HG03139 (cell line): ENCODE data around the gene DGCR8.

Experiments used
- ATAC-seq: cut with Tn5 transposase; IDR thresholded peaks from one replicate; pipeline ENCODE4 v1.9.1; 2021; ENCODE audit not compliant: unreplicated experiment

Gene DGCR8

DNA sequence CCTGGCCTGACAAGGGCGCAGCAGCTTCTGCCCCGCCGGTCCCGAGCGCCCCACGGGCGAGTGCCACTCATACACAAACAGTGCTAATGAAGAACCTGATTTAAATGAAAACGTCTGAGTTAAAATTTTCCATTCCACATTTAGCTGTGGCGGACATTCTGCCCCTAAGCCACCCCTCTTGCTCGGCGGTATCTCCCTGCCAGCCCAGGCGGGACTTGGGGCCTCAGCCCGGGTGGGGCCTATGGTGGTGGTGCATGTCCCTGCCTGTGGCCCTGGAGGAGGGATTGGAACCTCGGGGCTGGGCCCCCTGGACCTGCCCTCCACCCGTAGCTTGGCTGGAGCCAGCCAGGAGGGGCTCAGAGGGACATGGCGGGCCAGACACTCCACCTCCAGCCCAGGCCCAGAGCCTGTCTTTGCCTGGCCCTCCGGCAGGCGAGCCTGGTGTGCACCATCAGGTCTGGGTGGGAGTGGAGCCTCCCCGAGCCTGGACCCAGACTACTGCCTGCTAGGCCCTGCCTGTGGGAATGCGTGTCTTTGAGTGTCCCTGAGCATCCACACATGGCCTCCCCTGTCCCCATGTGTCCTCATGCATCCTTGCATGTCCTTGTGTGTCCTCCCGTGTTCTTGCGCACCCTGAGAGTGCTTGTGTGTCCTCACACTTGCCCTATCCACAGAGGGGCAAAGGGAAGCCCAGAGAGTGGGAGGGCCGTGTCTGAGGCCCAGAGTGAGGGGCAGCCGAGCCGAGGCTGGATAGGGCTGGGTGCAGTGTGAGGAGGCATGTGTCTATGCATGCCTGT, 56.0 kb downstream of the DGCR8 start:
- ATAC-seq, result no peak

DNA sequence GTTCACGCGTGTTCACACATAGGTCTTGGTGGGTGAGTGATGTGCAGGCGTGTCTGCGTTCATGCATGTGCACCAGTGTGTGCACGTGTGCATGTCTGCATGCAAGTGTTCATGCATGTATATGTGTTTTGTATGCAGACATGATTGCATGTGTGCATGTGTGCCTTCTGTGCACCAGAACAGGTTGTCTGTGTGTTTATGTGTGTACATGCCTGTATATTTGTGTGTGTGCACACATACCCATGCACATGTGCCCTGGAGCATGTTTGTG, 56.5 kb downstream of the DGCR8 start:
- ATAC-seq, result no peak

DNA sequence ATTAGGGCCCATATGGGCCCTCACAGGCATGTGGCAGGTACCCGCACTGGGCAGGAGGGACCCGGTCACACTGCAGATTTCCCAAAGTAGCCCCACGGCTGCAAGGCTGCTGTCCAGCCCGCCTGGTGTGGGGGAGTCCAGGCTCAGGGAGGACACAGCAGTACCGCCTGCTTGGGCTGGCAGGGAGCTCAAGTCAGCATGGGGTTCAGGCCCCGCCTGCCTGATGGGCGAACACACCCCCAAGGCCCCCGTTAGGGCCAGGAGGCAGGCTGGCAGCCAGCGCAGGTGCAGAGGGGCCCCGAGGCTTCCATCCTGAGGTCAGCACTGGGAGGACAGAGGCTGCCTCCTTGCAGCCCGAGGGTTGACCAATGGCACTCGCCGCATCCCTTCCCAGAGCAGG, 57.1 kb downstream of the DGCR8 start:
- no peak for ATAC-seq

DNA sequence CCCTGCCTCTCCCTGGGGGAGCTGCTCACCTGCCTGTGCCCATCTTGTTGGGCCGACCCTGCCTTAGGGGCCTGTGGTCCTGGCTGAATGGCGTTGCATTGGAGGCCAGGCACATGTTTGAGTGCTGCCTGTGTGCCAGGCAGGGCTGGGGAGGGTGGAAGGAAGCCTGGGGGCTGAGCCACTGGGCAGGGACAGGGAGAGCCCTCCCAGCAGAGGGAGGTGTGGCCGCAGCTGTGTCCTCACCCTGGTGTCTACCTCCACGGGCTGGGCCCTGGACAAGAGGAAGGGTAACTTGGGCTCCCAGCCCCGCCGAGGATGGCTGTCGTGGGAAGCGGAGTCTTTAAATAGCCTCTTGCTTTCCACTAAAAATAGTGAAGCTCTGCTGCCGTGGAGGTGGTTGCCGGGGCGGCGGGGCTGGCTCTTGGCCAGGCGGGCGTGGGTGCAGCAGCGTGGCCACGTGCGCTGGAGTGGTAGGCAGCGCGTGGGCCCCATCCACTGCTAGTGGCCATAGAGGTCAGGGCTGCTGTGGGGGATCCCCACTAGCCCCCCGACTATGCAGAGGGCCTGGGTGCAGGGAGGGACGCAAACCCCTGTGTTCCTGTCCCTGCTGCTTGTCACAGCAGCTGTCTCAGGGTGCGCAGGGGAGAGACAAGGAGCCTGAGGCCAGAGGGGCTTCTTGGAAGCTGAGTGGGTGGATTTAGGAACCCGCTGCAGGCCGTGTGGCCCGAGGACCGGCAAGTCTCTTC, 57.8 kb downstream of the DGCR8 start:
- no peak for ATAC-seq

DNA sequence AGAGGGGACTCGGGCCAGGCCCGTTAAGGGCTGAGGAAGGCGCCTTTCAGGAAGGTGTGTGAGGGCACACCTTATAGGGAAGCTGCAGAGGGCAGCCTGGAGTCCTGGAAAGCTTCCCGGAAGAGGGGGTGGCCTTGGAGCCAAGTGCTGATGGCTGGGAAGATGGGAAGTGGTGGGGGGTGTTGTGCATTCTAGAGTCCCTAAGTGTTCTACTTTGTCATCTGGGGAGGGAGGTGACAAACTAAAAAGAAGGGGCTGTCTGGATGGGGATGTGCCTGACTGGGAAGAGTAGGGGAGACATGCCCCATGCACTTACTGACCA, 58.3 kb downstream of the DGCR8 start:
- ATAC-seq, result no peak

DNA sequence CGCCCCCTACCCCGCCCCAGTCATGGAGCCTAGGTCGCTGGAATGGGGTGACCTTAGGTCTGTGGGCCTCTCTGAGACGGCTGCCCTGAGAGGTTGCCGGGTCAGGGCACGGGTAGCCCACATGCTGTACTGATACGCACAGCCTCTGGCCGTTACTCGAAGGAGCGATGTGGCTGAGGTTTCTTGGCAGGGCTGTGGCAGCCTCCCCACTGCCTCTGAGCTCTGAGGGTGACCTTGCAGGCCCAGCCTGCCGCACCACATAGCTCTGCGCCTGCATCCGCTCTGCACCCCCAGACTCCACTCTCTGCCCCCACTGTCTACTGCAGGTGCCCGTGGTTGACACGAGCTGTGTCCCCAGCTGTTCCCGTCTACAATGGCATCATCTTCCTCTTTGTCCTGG, 58.8 kb downstream of the DGCR8 start:
- no peak for ATAC-seq

DNA sequence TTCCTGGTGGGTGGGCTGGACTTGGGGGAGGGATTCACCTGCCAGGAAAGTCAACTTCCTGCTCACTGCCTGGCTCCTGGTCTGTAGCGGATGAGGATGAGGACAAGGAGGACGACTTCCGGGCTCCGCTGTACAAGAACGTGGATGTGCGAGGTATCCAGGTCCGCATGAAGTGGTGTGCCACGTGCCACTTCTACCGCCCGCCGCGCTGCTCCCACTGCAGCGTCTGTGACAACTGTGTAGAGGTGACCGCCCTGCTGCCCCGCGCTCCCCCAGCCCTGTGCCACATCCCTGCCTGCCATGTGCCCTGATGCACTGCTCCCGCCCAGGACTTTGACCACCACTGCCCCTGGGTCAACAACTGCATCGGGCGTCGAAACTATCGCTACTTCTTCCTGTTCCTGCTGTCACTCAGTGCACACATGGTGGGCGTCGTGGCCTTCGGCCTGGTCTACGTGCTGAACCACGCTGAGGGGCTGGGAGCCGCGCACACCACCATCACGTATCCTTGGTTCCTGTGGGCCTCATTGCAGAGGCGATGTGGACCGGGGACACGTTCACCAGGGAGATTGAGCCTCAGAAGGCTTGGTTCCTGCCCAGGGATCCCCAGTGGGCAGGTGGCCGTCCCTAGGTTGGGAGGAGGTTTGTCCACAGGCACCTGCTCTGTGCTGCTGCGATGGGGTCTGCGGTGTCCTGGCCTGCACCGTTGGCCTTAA, 59.5 kb downstream of the DGCR8 start:
- ATAC-seq, result no peak

DNA sequence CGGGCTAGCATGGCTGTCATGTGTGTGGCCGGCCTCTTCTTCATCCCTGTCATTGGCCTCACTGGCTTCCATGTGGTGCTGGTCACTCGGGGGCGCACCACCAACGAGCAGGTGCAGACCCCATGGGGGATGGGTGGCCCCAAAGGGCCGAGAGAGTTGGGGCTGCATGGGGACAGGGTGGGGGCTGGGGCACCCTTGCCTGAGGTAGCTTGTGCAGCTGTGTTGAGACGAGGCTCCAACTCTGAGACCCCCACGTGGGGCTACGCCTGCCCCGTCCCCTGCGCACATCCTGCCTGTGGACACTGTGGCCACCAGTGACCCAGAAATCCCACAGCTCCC, 60.0 kb downstream of the DGCR8 start:
- no peak for ATAC-seq

DNA sequence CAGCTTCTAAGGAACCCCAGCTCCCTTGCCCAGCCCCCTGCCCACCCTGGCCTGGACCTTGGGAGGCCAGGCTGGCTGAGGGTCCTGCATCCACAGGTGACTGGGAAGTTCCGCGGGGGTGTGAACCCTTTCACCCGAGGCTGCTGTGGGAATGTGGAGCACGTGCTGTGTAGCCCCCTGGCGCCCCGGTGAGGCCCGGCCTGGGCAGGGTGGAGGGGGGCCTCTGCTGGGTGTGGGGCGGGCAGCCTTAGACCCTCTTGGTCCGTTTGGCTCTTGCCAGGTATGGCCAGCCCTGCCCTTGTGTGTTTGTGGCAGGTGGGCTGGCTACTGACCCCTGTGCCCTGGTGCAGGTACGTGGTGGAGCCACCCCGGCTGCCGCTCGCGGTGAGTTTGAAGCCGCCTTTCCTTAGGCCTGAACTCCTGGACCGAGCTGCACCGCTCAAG, 60.5 kb downstream of the DGCR8 start:
- ATAC-seq, result no peak

DNA sequence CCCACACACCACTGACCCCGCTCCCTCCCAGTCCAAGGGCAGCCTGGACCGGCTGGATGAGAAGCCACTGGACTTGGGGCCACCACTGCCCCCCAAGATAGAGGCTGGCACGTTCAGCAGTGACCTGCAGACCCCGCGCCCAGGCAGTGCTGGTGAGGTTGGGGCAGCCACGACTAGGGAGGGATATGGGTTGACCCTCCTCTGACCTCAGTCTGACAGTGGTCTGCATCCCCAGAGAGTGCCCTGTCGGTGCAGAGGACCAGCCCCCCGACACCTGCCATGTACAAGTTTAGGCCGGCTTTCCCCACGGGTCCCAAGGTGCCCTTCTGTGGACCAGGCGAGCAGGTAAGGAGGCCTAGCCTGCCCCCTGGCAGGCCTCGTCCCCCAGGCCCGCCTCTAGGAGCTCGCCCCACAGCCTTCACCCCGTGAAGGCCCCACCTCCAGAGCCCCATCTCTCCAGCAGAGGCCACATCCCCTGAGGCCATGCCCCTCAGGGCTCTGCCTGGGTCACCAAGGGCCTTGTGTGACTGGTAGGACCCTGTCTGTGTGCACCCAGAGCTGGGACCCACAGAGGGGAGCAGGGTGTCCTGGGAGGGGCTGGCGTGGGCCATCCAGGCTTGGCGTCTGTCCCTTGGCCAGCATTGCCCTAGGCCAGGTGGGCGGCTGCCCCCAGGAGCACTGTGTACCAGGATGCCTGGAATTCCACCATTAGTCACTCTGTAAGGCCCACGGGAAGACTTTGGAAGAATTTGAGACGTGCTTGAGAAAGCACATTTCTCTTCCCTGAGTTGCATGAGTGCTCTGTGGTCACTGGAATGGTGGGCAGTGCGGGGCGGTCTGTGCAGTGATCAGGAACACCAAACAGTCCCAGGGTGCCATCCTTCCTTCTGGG, 61.4 kb downstream of the DGCR8 start:
- no peak for ATAC-seq

DNA sequence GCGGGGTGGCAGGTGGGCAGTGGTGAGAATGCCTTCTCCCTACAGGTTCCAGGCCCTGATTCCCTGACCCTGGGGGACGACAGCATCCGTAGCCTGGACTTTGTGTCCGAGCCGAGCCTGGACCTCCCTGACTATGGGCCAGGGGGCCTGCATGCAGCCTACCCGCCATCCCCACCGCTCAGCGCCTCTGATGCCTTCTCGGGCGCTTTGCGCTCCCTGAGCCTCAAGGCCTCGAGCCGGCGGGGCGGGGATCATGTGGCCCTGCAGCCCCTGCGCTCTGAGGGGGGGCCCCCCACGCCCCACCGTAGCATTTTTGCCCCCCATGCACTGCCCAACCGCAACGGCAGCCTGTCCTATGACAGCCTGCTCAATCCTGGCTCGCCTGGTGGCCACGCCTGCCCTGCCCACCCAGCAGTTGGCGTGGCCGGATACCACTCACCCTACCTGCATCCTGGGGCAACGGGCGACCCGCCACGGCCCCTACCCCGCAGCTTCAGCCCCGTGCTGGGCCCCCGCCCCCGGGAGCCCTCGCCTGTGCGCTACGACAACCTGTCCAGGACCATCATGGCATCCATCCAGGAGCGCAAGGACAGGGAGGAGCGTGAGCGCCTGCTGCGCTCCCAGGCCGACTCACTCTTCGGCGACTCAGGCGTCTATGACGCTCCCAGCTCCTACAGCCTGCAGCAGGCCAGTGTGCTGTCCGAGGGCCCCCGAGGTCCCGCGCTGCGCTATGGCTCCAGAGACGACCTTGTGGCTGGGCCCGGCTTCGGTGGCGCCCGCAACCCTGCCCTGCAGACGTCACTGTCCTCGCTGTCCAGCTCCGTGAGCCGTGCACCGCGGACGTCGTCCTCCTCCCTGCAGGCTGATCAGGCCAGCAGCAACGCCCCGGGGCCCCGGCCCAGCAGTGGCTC, 62.9 kb downstream of the DGCR8 start:
- no peak for ATAC-seq

DNA sequence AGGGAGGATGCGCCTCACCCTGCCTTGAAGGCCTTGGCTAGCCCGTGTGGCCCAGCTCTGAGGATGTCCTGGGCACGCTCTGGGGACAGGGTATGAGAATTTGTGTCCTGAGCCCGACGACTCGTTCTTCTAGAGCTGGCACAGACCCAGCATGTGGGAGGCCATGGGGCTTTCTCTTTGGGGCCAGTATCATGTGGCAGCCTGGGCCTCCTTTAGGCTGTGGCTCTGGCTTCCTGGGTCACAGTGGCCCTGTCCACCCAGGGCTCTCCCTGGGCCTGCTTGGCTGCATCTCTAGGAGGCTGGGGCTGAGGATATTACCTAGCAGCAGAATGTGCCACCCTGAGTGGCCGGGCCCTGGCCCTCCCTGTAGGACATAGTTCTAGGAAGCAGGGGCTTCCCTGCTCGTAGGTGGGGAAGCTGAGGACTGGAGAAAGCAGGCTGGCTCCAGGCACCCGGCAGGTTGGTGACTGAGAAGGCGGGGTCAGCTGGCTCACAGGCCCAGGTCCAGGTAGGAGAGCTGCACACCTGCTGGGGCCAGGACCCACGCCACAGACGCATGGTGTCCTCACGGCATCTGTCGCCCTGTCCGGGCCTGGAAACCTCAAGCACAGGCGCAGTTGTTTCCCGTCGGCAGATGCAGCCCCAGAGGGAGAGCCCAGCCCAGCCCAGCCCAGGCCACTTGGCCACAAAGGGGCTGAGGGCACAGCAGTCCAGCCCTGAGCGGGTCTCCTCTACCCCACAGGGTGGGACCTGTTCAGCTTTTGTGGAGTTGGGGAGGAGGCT, 64.0 kb downstream of the DGCR8 start:
- ATAC-seq, result no peak

DNA sequence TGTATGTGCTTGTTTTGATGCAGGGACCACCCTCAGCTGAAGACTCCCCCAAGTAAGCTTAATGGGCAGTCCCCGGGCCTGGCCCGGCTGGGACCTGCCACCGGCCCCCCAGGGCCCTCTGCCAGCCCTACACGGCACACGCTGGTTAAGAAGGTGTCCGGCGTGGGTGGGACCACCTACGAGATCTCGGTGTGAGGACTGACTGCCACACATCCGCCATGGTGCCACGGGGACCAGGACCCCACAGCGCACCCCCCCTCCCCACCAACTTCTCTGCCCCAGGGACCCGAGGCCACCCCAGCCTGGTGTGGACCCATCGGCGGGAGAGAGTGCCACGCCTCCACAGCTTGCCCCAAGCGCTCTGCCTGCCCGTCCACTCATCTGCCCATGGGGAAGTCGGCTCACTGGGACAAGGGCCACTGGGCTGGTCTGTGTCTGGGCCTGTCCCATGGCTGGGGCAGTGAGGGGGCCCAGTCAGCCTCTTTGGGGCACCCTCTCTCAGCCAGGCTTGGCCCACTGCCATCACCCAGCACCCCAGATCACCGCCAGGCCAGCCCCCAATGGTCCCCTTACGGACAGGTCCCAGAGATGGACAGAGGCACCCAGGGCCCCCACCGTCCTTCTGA, 65.3 kb downstream of the DGCR8 start:
- no peak for ATAC-seq

DNA sequence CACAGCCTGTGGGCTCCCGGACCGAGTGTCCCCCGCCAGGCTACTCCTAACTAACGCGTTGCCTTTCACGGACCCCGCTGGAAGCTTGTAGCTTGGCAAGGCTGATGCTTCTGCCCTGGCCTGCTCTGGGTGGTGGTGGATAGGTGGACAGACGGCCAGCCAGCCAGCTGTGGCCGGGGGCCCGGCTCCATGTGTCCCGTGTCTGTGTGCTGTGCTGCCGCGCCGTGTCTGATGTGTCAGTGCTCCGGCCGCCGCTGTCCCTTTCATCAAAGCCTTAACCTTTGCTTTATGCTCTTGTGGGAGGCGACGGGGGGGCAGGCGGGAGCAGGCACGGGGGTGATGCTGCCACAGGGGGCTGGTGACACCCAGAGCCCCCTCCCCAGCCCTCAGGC, 65.8 kb downstream of the DGCR8 start:
- no peak for ATAC-seq

DNA sequence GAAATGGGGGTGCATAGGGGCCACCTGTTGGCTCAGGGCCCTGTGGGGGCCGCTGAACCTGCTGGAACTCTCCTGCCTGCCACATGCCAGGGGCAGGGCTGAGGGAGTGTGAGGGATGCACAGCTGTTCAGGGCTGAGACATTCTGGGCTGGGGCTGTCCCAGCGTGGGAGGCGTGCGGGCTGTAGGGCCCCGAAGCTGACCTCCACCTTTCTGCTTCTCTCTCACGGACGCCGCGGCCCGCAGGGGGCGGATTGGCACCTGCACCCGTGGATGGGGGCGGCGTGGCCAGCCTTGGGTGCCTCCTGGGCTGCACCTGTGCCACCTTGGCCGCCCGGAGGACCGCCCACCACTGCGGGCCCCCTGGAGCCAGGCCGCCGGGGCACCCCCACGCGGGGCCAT, 66.7 kb downstream of the DGCR8 start:
- ATAC-seq, result no peak

DNA sequence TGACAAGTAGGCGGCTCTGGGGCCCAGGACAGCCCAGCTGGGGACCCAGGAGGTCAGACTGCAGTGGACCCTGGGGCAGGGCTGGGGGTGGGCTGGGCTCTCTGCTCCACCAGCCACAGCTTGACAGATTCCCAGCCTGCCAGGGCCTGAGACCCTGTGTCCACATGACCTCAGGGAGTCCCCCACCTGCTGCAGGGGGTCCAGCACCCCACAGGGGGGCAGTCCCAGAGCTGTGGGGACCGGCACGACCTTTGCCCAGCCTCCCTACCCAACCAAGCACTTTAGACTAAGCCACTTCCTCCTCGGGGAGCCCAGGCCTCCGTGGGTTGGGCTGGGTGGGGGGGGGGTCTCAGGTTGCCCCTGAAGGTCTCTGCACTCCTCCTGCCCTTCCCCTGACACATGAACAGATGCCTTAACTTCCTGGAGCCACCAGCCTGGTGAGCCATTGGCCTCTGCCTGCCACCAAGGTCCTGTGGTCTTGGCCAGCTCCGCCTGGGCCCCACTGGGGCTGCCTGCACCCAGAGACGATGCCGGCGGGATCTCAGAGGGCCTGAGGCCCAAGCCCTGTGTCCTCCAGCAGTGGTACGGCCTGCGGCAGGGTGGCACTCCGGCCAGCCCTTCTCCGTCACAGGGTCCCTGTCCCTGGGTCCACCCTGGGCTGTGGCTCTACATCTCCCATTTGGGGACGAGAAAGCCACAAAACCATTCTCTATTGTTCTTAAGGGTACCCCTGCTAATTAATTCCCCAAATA, 67.4 kb downstream of the DGCR8 start:
- ATAC-seq, result no peak

DNA sequence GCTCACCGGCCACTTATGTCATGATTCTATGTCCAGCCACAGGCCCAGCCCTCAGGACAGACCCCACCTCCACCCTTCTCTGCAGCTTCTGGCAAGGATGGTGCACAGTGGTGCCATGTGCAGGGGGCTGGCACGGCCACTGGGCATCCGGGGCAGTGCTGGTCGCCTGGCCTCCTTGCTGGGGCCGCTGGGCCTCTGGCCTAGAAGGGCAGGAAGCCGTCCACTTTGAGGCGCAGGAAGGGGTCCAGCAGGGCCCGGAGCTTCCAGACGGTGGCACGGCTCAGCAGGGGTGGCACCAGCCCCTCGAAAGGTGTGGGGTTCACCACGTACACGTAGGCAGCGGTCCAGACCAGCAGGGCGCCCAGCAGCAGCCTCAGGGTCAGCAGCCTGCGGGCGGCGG, 68.4 kb downstream of the DGCR8 start:
- no peak for ATAC-seq
